ENCODE measurements around the gene PTH1R. TPM values are rescaled to one million over a fixed set of nuclear protein-coding genes. Genes with fewer than 3 reads are reported as not detected.

The PTH1R gene
- polyA plus RNA-seq, 1 of the 3 experiments (the other 2 are of a cell fraction): 0.07 TPM

GRCh38 chr3:46874430-46874829 is 3.1 kb upstream of the PTH1R start (continued):
- TF ChIP-seq PBX3 (IDR thresholded peaks at IDR 0.05): no peak

- Histone ChIP-seq H3K27me3 (ENCODE audit: insufficient read depth) (peaks cover under 1% of the 10 kb centered on the region; the same call in 1 of the 2 replicates), H3K9ac (no peak overlapping the region), H3K79me2 (ENCODE audit: insufficient read depth) (no peaks in the 10 kb centered on the region), H3K27ac (ENCODE audit: low read depth in 2 of 2, low read length in 1 of 2) (no peak overlapping the region), H3K36me3 (replicated peaks in 1 of 2; ENCODE audit: control insufficient read depth in 1 of 2, insufficient read depth in 2 of 2, low read length in 1 of 2) (no peaks in the 10 kb centered on the region), H4K20me1 (ENCODE audit: insufficient read depth) (no peaks in the 10 kb centered on the region), H2AFZ (ENCODE audit: low read depth) (no peak overlapping the region), H3K9me3 (no peaks in the 10 kb centered on the region), H3K4me1 (ENCODE audit: control insufficient read depth in 1 of 2, insufficient read depth in 2 of 2, low read depth in 1 of 2, low read length in 1 of 2) (peaks cover 0 to 15% of the 10 kb centered on the region in 2 experiments; a peak in 1 of 4 replicates), H3F3A (replicated peaks; ENCODE audit: insufficient read depth) (no peaks in the 10 kb centered on the region), H3K4me3 (ENCODE audit: low read depth in 2 of 2, low read length in 1 of 2) (no peak overlapping the region), H3K4me2 (no peak overlapping the region), H3K9me2 (no peaks in the 10 kb centered on the region)
- POLR2A ChIA-PET: no interaction called here
- no peak for TF ChIP-seq PBX3 (IDR thresholded peaks at IDR 0.05)
- TF ChIP-seq EP300 (IDR thresholded peaks at IDR 0.05; ENCODE audit: borderline replicate concordance in 1 of 2, low read depth in 1 of 2, low read length in 1 of 2): no peak
- TF ChIP-seq RCOR1 (IDR thresholded peaks at IDR 0.05; ENCODE audit: low read length): no peak
- TF ChIP-seq MEF2A (IDR thresholded peaks at IDR 0.05; ENCODE audit: borderline replicate concordance, low read depth): no peak
- CTCF ChIA-PET: interaction anchor here (1.0 to 16.8 kb wide), 4 partner anchors 9 to 30 kb away, joined by 3 to 480 read pairs (median 4); partner anchors contain the start of gene PTH1R
- 64% methylated on average over 5 of the region's 9 CpGs for WGBS (ENCODE audit: low lambda C conversion rate)
- no peak for DNase-seq
Measured at GRCh38 chr3:46875560-46875959, 2.0 kb upstream of the PTH1R start.

- CTCF ChIA-PET: interaction anchor here (1.3 to 31.0 kb wide), 6 partner anchors 3 to 33 kb away, joined by 3 to 480 read pairs (median 20); partner anchors contain the start of gene PTH1R
- DNase-seq: no peak
- POLR2A ChIA-PET: no interaction called here
- H2AFZ ChIP-seq (ENCODE audit: low read depth): no peak overlapping the region
- peaks cover 11% of the 10 kb centered on the region; the same call in 1 of the 2 replicates for H3K27me3 ChIP-seq (ENCODE audit: insufficient read depth)
- no peaks in the 10 kb centered on the region for H3K79me2 ChIP-seq (ENCODE audit: insufficient read depth)
- no peak overlapping the region for H3K9ac ChIP-seq
- H3F3A ChIP-seq (replicated peaks; ENCODE audit: insufficient read depth): no peaks in the 10 kb centered on the region
- H3K4me2 ChIP-seq: no peak overlapping the region
- H3K4me3 ChIP-seq (ENCODE audit: low read depth in 2 of 2, low read length in 1 of 2): no peak overlapping the region
- WGBS (ENCODE audit: low lambda C conversion rate): 59% methylated on average over 6 of the region's 10 CpGs
- no peak overlapping the region for H3K27ac ChIP-seq (ENCODE audit: low read depth in 2 of 2, low read length in 1 of 2)
- no peaks in the 10 kb centered on the region for H4K20me1 ChIP-seq (ENCODE audit: insufficient read depth)
- H3K9me2 ChIP-seq: no peaks in the 10 kb centered on the region
- H3K4me1 ChIP-seq (ENCODE audit: control insufficient read depth in 1 of 2, insufficient read depth in 2 of 2, low read depth in 1 of 2, low read length in 1 of 2): peaks cover 0 to 15% of the 10 kb centered on the region in 2 experiments; a peak in 1 of 4 replicates
- no peaks in the 10 kb centered on the region for H3K9me3 ChIP-seq
- no peak for TF ChIP-seq IRF3 (IDR thresholded peaks at IDR 0.05; ENCODE audit: low read depth, low read length)
- TF ChIP-seq CHD2 (IDR thresholded peaks at IDR 0.05; ENCODE audit: low read length, partially characterized antibody): no peak
- no peak for TF ChIP-seq RCOR1 (IDR thresholded peaks at IDR 0.05; ENCODE audit: low read length)
- no peak for TF ChIP-seq TEAD4 (IDR thresholded peaks at IDR 0.05; ENCODE audit: borderline replicate concordance, insufficient read depth)
- TF ChIP-seq YY1 (IDR thresholded peaks at IDR 0.05; ENCODE audit: low read depth): no peak
- no peak for TF ChIP-seq MXI1 (IDR thresholded peaks at IDR 0.05; ENCODE audit: low read depth, low read length)
- no peaks in the 10 kb centered on the region for H3K36me3 ChIP-seq (replicated peaks in 1 of 2; ENCODE audit: control insufficient read depth in 1 of 2, insufficient read depth in 2 of 2, low read length in 1 of 2)
Measured at GRCh38 chr3:46876313-46877300, 914 bp upstream of the PTH1R start.

Measured in SK-N-SH (cell line).